Mesodermal cell (in vitro differentiated cells): ENCODE measurements around the gene SHC1.

Source experiments
- H3K27ac ChIP-seq: 2 replicates; pipeline ENCODE4 v1.7.0; 2013; ENCODE audit warnings: mild to moderate bottlenecking, low read depth, low read length, moderate library complexity; ENCODE audit not compliant: severe bottlenecking
- H3K36me3 ChIP-seq: 2 replicates; pipeline ENCODE4 v1.7.1; 2013; ENCODE audit warnings: mild to moderate bottlenecking, low read length, moderate library complexity; ENCODE audit not compliant: control insufficient read depth, insufficient read depth
- H3K4me1 ChIP-seq: one replicate; pipeline ENCODE4 v1.7.1; 2013; ENCODE audit warnings: mild to moderate bottlenecking, low read length; ENCODE audit not compliant: insufficient read depth, control insufficient read depth, poor library complexity, severe bottlenecking
- H3K4me3 ChIP-seq: 2 replicates; pipeline ENCODE4 v1.7.0; 2013; ENCODE audit warnings: low read length, control low read depth, mild to moderate bottlenecking; ENCODE audit not compliant: insufficient read depth, poor library complexity, severe bottlenecking; ENCODE audit errors: extremely low read depth
- H3K9me3 ChIP-seq: 2 replicates; pipeline ENCODE4 v1.7.1; 2013; ENCODE audit warnings: mild to moderate bottlenecking, low read length, moderate library complexity; ENCODE audit not compliant: control insufficient read depth
- WGBS, 2 experiments: methylation state at CpG; one replicate each; pipeline ENCODE4 v1.1.5; 2013; ENCODE audit warnings: missing lambda C conversion rate in 2 of 2; ENCODE audit not compliant: insufficient coverage in 2 of 2; 5-methylcytosine and 5-hydroxymethylcytosine counted together

SHC1 gene

GRCh38 chr1:154931940-154932487 is 38.5 kb downstream of the SHC1 start:
- Histone ChIP-seq H3K36me3 (peaks cover 5% of the 10 kb centered on the region), H3K9me3 (no peaks in the 10 kb centered on the region), H3K27ac (no peak overlapping the region), H3K4me1 (no peaks in the 10 kb centered on the region), H3K4me3 (no peak overlapping the region)
- WGBS, 2 experiments: 91 to 94% methylated on average over 8 of the region's 11 CpGs

DNA sequence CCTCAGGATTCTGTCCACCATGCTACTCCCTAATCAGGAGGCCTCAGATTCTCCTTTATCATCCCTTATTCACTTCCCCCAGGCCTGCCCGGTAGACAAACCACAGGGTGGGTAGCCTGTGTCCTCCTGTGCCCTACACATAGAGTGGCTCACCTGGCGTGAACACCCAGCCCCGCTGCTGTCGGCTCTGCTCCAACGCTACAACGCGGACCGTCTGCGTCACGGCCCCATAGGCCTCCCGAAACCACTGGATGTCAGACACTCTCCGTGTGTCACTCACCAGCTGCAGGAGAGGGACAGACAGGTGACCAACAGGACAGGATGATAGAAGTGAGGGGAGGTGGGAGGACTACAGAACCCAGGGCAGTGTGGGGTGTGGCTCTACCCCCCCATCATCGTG is 44.3 kb downstream of the SHC1 start:
- no peak overlapping the region for H3K4me3 ChIP-seq
- no peak overlapping the region for H3K27ac ChIP-seq
- 97 to 98% methylated on average over 8 to 13 of the region's 13 CpGs for WGBS, 2 experiments
- H3K36me3 ChIP-seq: peaks cover 24% of the 10 kb centered on the region
- no peaks in the 10 kb centered on the region for H3K4me1 ChIP-seq
- H3K9me3 ChIP-seq: no peaks in the 10 kb centered on the region

DNA sequence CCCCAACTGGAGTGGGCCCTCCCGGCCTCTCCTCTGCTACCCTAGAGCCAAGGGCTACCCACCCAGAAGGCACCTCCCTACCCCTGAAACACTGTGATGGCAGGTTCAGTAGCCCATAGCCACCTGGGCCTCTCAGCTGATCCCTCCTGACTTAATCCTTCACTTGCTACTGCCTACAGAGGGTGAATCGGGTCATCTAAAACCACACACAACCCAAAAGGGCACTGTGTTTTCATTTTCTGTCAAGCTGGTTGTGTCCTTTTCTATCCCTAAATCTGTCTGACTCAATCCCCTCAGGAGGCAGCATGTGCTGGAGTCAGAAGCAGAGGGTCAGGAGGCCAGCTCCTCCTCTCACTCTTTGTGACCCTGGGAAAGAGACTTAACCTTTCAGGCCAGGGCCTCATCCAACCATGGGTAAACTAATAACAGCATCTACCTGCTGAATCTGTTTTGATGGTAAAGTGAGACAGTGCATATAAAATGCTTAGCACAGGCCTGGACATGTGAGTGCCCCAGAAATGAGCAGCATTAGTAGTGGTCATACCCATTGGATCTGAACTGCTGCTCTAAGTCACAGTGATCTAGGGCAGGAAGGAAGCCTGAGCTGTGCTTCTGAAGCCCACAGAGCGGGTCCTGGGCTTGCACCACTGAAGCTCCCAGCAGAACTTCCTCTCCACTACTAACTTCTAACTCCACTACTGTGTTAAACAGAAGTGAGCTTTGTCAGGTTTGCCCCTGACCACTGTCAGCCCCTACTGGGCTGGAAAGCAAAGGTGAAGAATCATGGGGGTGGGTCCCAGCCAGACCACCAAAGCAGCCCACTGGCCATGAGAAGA is 45.0 kb downstream of the SHC1 start:
- WGBS, 2 experiments: 100% methylated on average over 1 to 2 of the region's 3 CpGs

DNA sequence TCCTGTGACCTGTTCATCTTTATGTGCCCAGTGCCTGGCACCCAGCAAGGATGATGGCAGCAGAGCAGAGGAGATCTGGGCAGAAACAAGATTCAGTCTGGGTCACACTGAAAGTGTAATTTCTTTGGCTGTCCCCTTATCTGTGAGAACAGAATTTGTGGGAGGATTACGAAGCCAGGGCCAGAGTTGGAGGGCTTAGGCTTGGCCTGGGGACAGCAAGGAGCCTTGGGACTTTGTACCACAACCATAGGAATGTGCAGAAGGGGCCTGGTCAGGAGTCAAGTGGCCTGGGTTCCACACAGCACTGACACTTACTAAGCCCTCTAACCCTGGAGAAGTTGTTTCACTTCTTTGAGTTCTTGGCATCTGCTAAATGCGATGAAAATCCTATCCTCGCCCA is 46.9 kb downstream of the SHC1 start:
- no peaks in the 10 kb centered on the region for H3K4me1 ChIP-seq
- 100% methylated on average over 2 to 3 of the region's 3 CpGs for WGBS, 2 experiments
- no peak overlapping the region for H3K4me3 ChIP-seq
- H3K9me3 ChIP-seq: no peaks in the 10 kb centered on the region
- H3K27ac ChIP-seq: no peak overlapping the region
- H3K36me3 ChIP-seq: peaks cover 19% of the 10 kb centered on the region

More for the DNA sequence above, 45.0 kb downstream of the SHC1 start:
- peaks cover 24% of the 10 kb centered on the region for H3K36me3 ChIP-seq
- no peak overlapping the region for H3K27ac ChIP-seq
- H3K4me1 ChIP-seq: no peaks in the 10 kb centered on the region
- H3K9me3 ChIP-seq: no peaks in the 10 kb centered on the region
- H3K4me3 ChIP-seq: no peak overlapping the region

DNA sequence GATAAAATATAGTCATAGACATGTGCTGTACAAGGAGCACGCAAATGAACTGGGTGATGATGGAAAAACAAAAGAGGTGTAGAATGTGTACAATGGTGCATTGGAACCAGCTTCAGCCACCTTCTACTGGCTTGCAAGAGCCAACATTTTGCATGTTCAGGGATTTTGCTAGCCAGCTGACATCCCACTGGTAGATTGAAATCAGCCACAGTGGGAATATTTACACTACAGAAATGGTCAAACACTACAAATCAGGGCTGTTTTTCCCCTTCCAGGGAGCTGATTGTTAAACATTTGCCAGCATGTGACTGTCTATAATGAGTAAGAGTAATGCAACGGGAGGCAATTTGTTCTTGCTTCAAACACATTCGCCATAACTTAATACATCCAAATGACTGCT is 57.3 kb downstream of the SHC1 start:
- 91 to 100% methylated on average over 1 of the region's 3 CpGs for WGBS, 2 experiments
- H3K36me3 ChIP-seq: no peaks in the 10 kb centered on the region

GRCh38 chr1:154912755-154913154 is 57.8 kb downstream of the SHC1 start:
- Histone ChIP-seq H3K27ac (no peak overlapping the region), H3K4me1 (no peaks in the 10 kb centered on the region), H3K9me3 (peaks cover 6% of the 10 kb centered on the region), H3K4me3 (no peak overlapping the region), H3K36me3 (no peaks in the 10 kb centered on the region)
- 63 to 100% methylated on average over 2 of the region's 2 CpGs for WGBS, 2 experiments

More for the DNA sequence above, 57.3 kb downstream of the SHC1 start:
- H3K9me3 ChIP-seq: peaks cover 5% of the 10 kb centered on the region
- H3K4me3 ChIP-seq: no peak overlapping the region
- no peak overlapping the region for H3K27ac ChIP-seq
- no peaks in the 10 kb centered on the region for H3K4me1 ChIP-seq
